H9 (cell line): Measurements from ENCODE around the gene SPRYD7. TPM values are rescaled to one million over a fixed set of nuclear protein-coding genes. Genes with fewer than 3 reads are reported as not detected.

Experiments
- DNase-seq: peaks from one replicate; pipeline ENCODE4 v3.0.0-alpha.2; 2017
- H2AFZ ChIP-seq: one replicate; pipeline ENCODE4 v1.6.1; 2013; ENCODE audit warnings: mild to moderate bottlenecking, low read length, control low read depth, moderate library complexity
- H2AK5ac ChIP-seq: 2 replicates; pipeline ENCODE4 v1.6.1; 2013; ENCODE audit warnings: low read length, control low read depth, mixed read lengths; ENCODE audit not compliant: insufficient read length
- H2BK120ac ChIP-seq: one replicate; pipeline ENCODE4 v1.6.1; 2013; ENCODE audit warnings: low read depth, mild to moderate bottlenecking, low read length, control low read depth, inconsistent platforms; ENCODE audit not compliant: poor library complexity, severe bottlenecking
- H2BK12ac ChIP-seq: 2 replicates; pipeline ENCODE4 v1.6.1; 2013; ENCODE audit warnings: low read length, control low read depth, mixed read lengths, low read depth; ENCODE audit not compliant: insufficient read length
- H2BK15ac ChIP-seq: 2 replicates; pipeline ENCODE4 v1.6.1; 2013; ENCODE audit warnings: low read depth, low read length, control low read depth
- H2BK20ac ChIP-seq: one replicate; pipeline ENCODE4 v1.6.1; 2013; ENCODE audit warnings: low read depth, mild to moderate bottlenecking, low read length, control low read depth, inconsistent platforms; ENCODE audit not compliant: poor library complexity, severe bottlenecking
- H2BK5ac ChIP-seq: 2 replicates; pipeline ENCODE4 v1.6.1; 2013; ENCODE audit warnings: low read length, control low read depth, mixed read lengths; ENCODE audit not compliant: insufficient read length
- H3K14ac ChIP-seq: 2 replicates; pipeline ENCODE4 v1.6.1; 2013; ENCODE audit warnings: low read length, control low read depth; ENCODE audit not compliant: insufficient read depth
- H3K18ac ChIP-seq: 2 replicates; pipeline ENCODE4 v1.6.1; 2013; ENCODE audit warnings: low read depth, mild to moderate bottlenecking, mixed read lengths, low read length, control low read depth; ENCODE audit not compliant: insufficient read length
- H3K23ac ChIP-seq: 2 replicates; pipeline ENCODE4 v1.6.1; 2013; ENCODE audit warnings: low read length, control low read depth, mixed read lengths, low read depth; ENCODE audit not compliant: insufficient read length
- H3K23me2 ChIP-seq: 2 replicates; pipeline ENCODE4 v1.6.1; 2013; ENCODE audit warnings: low read depth, mild to moderate bottlenecking, mixed read lengths, low read length, control low read depth; ENCODE audit not compliant: insufficient read length, poor library complexity, severe bottlenecking
- H3K27ac ChIP-seq: 2 replicates; pipeline ENCODE4 v1.5.1; 2013; ENCODE audit warnings: low read length, control low read depth, mixed read lengths, low read depth; ENCODE audit not compliant: insufficient read length
- H3K27me3 ChIP-seq: 2 replicates; pipeline ENCODE4 v1.6.1; 2013; ENCODE audit warnings: low read length, control low read depth, inconsistent platforms; ENCODE audit not compliant: insufficient read depth
- H3K4ac ChIP-seq: 2 replicates; pipeline ENCODE4 v1.6.1; 2013; ENCODE audit warnings: low read depth, mild to moderate bottlenecking, control low read depth, inconsistent platforms, low read length, moderate library complexity
- H3K4me1 ChIP-seq: 2 replicates; pipeline ENCODE4 v1.6.1; 2013; ENCODE audit warnings: low read length, control low read depth, inconsistent platforms; ENCODE audit not compliant: insufficient read depth
- H3K4me2 ChIP-seq: 2 replicates; pipeline ENCODE4 v1.6.1; 2013; ENCODE audit warnings: low read length, control low read depth, mixed read lengths; ENCODE audit not compliant: insufficient read length, insufficient read depth
- H3K56ac ChIP-seq: 2 replicates; pipeline ENCODE4 v1.6.1; 2013; ENCODE audit warnings: low read depth, mild to moderate bottlenecking, mixed read lengths, low read length, control low read depth; ENCODE audit not compliant: insufficient read length
- H3K79me1 ChIP-seq: 2 replicates; pipeline ENCODE4 v1.6.1; 2013; ENCODE audit warnings: low read depth, mild to moderate bottlenecking, moderate library complexity, low read length, control low read depth, inconsistent platforms; ENCODE audit not compliant: insufficient read depth, poor library complexity, severe bottlenecking
- H3K79me2 ChIP-seq: 2 replicates; pipeline ENCODE4 v1.6.1; 2013; ENCODE audit warnings: low read length, control low read depth, inconsistent platforms; ENCODE audit not compliant: insufficient read depth
- H3K9ac ChIP-seq: 2 replicates; pipeline ENCODE4 v1.6.1; 2013; ENCODE audit warnings: low read length, control low read depth, mixed read lengths; ENCODE audit not compliant: insufficient read length; ENCODE audit errors: extremely low read depth
- H3K9me3 ChIP-seq: one replicate; pipeline ENCODE4 v1.6.1; 2013; ENCODE audit warnings: low read depth, low read length, inconsistent platforms; ENCODE audit not compliant: control insufficient read depth
- H3T11ph ChIP-seq: one replicate; pipeline ENCODE4 v1.6.1; 2013; ENCODE audit warnings: mild to moderate bottlenecking, low read length, control low read depth, inconsistent platforms
- H4K20me1 ChIP-seq: one replicate; pipeline ENCODE4 v1.6.1; 2013; ENCODE audit not compliant: control insufficient read depth, insufficient read length, insufficient read depth
- H4K5ac ChIP-seq: 2 replicates; pipeline ENCODE4 v1.6.1; 2013; ENCODE audit warnings: low read depth, mild to moderate bottlenecking, mixed read lengths, low read length, control low read depth; ENCODE audit not compliant: insufficient read length
- H4K8ac ChIP-seq: replicated peaks from 2 replicates; pipeline ENCODE4 v1.6.1; 2013; ENCODE audit warnings: low read length, control low read depth, mixed read lengths, low read depth; ENCODE audit not compliant: insufficient read length
- H4K91ac ChIP-seq: 2 replicates; pipeline ENCODE4 v1.6.1; 2013; ENCODE audit warnings: low read depth, mild to moderate bottlenecking, moderate library complexity, mixed read lengths, low read length, control low read depth; ENCODE audit not compliant: insufficient read length
- H3K27ac Mint-ChIP-seq, 3 experiments: 2 replicates in 2 of 3; 3 replicates in 1 of 3; pipeline ENCODE4 v1.8.0; 2020 to 2021; ENCODE audit warnings: mixed read lengths in 3 of 3, mild to moderate bottlenecking in 1 of 3, moderate library complexity in 1 of 3
- H3K27me3 Mint-ChIP-seq: 2 replicates; pipeline ENCODE4 v1.8.0; 2021; ENCODE audit warnings: low read depth, mild to moderate bottlenecking, moderate library complexity, mixed read lengths
- H3K36me3 Mint-ChIP-seq, 3 experiments: 2 replicates in 2 of 3; 3 replicates in 1 of 3; pipeline ENCODE4 v1.8.0; 2020 to 2021; ENCODE audit warnings: low read depth in 3 of 3, mixed read lengths in 3 of 3; ENCODE audit not compliant: insufficient read depth in 1 of 3
- H3K4me1 Mint-ChIP-seq, 2 experiments: 2 replicates each; pipeline ENCODE4 v1.8.0; 2020; ENCODE audit warnings: mixed read lengths in 2 of 2
- H3K4me3 Mint-ChIP-seq, 2 experiments: 2 replicates in 1 of 2; 3 replicates in 1 of 2; pipeline ENCODE4 v1.8.0; 2020 to 2021; ENCODE audit warnings: mild to moderate bottlenecking in 2 of 2, mixed read lengths in 2 of 2, moderate library complexity in 1 of 2
- H3K9me3 Mint-ChIP-seq, 2 experiments: 2 replicates in 1 of 2; 3 replicates in 1 of 2; pipeline ENCODE4 v1.8.0; 2020; ENCODE audit warnings: mild to moderate bottlenecking in 2 of 2, mixed read lengths in 2 of 2, moderate library complexity in 1 of 2
- CTCF ChIP-seq: fragments of 200-600 bp; sonication (generic); conservative IDR thresholded peaks from 3 replicates; pipeline ENCODE4 v1.8.0; 2021; ENCODE audit warnings: antibody characterized with exemption, mild to moderate bottlenecking
- WGBS: extraction: QIAGEN DNeasy Blood & Tissue Kit; methylation state at CpG from one replicate; pipeline ENCODE4 v1.1.7; 2013; ENCODE audit warnings: missing lambda C conversion rate, low lambda C conversion rate, mixed read lengths; ENCODE audit not compliant: insufficient read length; ENCODE audit errors: extremely low coverage; 5-methylcytosine and 5-hydroxymethylcytosine counted together
- total RNA-seq: library from RNA; stranded (reverse); gene quantifications from 2 replicates; pipeline ENCODE4 v1.2.1, GENCODE V29; 2021

Gene SPRYD7
- total RNA-seq, 1 experiment from 2014 or later = 1.8 TPM

- no peak for DNase-seq
- no CpG with 5 or more reads among the region's 7 CpGs for WGBS
- Mint-ChIP-seq H3K4me1 (peaks cover 7 to 8% of the 10 kb centered on the region in 2 experiments), H3K9me3 (no peaks in the 10 kb centered on the region), H3K27ac (no peak overlapping the region), H3K36me3 (no peaks in the 10 kb centered on the region), H3K27me3 (peaks cover 11% of the 10 kb centered on the region), H3K4me3 (no peak overlapping the region)
- Histone ChIP-seq H3T11ph (no peak overlapping the region), H4K5ac (no peak overlapping the region), H2BK120ac (no peak overlapping the region), H4K8ac (no peak overlapping the region), H3K27me3 (no peaks in the 10 kb centered on the region), H3K27ac (no peak overlapping the region), H3K4me1 (no peaks in the 10 kb centered on the region), H3K56ac (no peak overlapping the region), H2AK5ac (no peak overlapping the region), H3K9ac (no peak overlapping the region), H2BK20ac (no peak overlapping the region), H2AFZ (no peak overlapping the region), H3K79me2 (no peaks in the 10 kb centered on the region), H3K18ac (no peak overlapping the region), H4K91ac (no peak overlapping the region), H2BK12ac (no peak overlapping the region), H3K9me3 (no peaks in the 10 kb centered on the region), H3K14ac (no peak overlapping the region), H3K79me1 (no peaks in the 10 kb centered on the region), H3K4ac (no peak overlapping the region), H2BK5ac (no peak overlapping the region), H3K4me2 (no peak overlapping the region), H3K23me2 (peaks cover 12% of the 10 kb centered on the region), H3K23ac (no peak overlapping the region), H4K20me1 (no peaks in the 10 kb centered on the region), H2BK15ac (no peak overlapping the region)
- TF ChIP-seq CTCF = no peak
Measured at GRCh38 chr13:49933511-49933910, 2.6 kb downstream of the SPRYD7 start.
